T-helper 1 cell (primary cell): Measurements from ENCODE around the gene MYL1.

Experiments
- DNase-seq, 5 donors: peaks; one replicate each; pipeline ENCODE4 v3.0.0-alpha.2; 2012 to 2020
- total RNA-seq, 4 donors: gene quantifications; one replicate each; lab custom pipeline; 2026; lab: John Stamatoyannopoulos, UW

Gene MYL1
- 0 reads per million in 4 donors for total RNA-seq

- DNase-seq, result no peak
These were observed at the start of gene MYL1 for GRCh38 chr2:210315015-210315788. MYL1 (minus strand) TSS chr2:210315174; CDS start chr2:210315042, 132 bp downstream.

DNA sequence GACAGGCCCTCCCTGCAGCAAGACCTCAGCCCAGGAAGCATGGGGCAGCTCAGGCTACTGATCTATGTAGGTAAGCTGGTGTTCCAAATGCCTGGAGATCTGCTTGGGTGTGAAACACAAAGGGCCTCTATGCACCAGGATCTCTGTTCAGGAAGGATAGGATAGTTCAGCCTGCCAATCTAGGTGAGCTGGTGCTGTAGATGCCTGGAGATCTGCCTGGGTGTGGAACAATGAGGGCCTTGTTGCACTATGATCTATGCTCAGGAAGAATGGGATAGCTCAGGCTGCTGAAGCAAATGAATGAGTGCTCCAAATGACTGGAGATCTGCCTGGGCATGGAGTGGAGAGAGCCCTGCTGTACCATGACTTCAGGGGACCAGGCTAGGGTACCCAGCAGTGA, 48.9 kb upstream of the MYL1 start:
- no peak for DNase-seq

DNA sequence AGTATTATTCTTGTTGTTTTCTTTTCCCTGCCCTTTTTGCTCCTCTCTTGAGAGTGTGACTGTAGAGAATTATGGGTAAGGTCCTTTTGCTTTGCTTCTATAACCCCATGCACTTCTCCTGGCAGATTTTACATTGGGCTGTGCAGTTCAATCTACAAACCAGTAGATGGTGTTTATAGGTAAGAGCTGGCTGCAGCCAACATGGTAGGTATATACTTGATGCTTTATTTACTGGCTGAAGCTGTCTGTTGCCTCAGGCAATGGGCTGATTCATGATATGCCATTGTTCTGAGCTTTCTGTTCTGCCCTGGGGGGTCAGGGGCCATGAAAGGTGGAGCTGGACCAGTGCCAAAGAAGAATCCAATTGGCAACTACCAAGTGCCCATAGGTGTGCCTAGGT, 48.3 kb upstream of the MYL1 start:
- no peak for DNase-seq

DNA sequence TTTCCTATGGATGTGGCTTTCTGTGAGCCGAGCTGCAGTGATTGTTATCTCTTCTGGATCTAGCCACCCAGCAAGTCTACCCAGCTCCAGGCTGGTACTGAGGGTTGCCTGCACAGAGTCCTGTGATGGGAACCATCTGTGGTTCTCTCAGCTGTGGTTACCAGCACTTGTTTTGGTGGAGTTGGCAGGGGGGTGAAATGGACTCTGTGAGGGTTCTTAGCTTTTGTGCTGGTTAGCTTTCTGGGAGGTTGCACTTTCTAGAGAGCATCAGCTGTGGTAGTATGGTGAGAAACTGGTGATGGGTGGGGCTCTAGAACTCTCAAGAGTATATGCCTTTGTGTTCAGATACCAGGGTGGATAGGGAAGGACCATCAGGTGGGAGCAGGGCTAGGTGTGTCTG, 45.4 kb upstream of the MYL1 start:
- no peak for DNase-seq

DNA sequence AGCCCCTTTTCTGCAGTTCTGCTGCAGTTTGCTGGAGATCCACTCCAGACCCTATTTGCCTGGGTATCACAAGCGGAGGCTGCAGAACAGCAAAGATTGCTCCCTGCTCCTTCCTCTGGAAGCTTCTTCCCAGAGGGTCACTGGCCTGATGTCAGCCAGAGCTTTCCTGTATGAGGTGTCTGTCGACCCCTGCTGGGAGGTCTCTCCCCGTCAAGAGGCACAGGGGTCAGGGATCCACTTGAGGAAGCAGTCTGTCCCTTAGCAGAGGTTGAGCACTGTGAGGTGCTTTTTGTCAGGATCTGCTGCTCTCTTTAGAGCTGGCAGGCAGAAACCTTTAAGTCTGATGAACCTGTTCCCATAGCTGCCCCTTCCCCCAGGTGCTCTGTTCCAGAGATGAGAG, 42.0 kb upstream of the MYL1 start:
- DNase-seq, result no peak

GRCh38 chr2:210337159-210337558, 22.2 kb upstream of the MYL1 start:
- DNase-seq, result no peak

- no peak for DNase-seq
These were observed 9.9 kb upstream of the MYL1 start for GRCh38 chr2:210324906-210325305.

- DNase-seq, result no peak
These were observed 9.5 kb upstream of the MYL1 start for GRCh38 chr2:210324458-210324857.

DNA sequence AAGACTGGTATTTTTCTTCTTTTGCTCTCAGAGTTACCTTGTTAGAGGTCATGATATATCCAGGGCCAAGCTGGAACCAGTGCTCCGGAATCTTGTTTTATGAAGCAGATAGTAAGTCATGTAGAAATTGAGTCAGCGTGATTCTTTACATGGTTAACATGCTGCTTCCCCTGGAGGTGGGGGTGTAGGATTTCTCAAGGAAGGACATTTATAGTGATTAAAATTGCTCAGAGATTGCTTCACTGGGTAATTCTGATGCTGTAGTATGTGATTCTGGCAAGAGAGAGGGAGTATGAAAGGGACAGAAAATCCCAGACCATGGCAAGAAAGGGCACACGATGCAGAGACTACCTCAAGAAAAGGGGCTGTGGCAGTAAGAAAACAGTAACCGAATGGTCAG, 8.0 kb upstream of the MYL1 start:
- no peak for DNase-seq

DNA sequence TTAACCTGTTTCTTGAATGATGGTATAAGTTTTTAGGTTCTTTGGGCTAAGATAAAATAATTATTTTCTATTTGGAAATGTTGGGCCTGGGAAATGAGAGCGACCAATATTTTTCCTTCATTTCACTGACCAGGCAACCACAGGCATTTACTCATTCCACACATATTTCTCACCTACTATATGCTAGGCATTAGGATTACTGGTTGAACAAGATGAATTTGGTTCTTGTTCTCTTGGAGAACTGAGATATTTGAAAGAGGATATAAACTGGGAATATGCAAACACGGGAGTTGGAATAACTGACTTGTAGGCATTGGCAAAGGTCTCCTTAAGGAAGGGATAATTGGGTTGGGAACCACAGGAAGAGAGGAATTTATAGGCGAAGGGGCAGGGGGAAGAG, 3.9 kb upstream of the MYL1 start:
- DNase-seq, result no peak

DNA sequence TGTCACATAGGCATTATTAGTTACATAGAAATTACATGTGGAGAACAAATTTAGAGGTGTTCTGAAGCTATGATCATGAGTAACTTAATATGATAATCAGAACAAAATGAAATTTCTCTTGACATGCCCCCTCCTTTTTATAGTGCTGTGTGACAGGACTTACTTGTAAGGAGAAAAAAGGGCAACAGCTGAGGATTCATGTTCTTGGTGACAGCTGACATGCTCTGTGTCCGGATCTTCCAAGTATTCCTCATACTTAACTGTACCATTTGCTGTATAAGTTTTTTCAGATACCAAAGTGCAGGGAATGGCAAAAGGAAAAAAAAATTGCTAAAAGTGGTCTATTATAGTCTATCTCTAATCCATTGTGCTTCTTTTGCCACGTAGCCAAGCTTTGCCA, 3.5 kb upstream of the MYL1 start:
- DNase-seq, result no peak

- DNase-seq, result no peak
These were observed 4.4 kb downstream of the MYL1 start for GRCh38 chr2:210310550-210310949.

DNA sequence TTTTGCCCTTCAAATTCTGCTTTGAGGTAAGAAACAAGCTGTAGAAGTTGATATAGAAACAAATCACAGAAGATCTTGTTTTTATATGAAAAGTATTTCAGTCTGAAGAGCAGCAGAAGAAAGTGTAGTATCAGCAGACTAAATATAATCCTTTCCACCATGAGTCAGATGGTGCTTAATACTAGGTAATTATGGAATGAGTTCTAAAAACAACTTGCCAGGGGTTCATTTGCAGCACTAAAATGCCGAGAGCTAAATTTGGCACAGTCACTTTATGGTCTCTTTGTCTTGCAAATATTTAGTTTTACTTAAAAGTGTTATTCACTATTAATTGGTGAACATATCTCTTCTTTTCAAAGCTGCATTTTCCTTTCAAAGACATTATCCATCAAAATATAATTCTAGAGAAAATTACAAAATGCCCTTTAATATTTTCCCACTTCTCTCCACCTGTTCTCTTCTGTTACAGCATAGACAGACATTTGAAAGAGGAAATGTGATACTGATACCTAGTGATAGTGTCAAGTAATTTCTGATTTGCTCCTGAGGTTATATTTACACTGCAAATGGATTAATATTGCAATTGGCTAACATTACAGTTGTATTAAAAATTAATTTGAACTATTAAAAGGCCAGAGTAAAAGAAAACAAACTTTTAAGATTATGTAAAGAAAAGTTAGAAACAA, 5.3 kb downstream of the MYL1 start:
- no peak for DNase-seq

DNA sequence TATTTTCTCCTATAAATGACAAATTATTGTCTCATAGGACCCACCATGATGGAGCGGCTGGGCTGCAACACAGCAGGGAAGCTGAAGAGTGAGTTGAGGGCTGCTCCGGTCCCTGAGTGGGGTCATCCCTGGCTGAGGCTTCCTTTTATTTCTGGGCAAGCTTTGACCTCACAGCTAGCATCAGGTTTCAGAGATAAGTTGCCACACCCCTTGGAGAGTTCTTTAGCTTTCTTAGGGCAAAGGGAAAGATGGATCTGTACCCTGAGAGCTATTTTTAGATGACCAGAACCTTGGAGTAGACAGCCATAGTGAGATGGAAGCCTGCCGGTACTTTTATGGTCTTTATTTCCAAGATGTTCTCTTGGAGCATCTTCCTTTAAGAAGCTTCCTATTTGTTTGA, 11.5 kb downstream of the MYL1 start:
- DNase-seq, result no peak

DNA sequence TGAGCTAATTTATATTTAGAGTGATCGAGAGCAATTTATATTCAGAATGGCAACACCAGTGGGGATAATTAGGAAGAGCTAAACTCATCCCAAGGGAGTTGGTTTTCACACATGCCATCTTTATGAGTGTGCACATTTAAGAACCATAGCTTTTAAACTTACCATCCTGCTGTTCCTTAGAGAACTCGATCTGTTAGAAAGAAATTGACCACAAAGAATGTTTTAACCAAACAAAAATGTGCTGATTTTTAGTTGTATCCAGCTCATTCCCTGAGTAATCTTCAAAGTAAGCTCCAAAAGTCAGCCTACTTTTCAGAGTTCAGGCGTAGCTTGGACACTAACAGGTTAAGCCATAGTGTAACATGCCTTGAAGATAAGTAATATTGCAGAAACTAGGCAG, 12.6 kb downstream of the MYL1 start:
- no peak for DNase-seq

- no peak for DNase-seq
These were observed 15.1 kb downstream of the MYL1 start for GRCh38 chr2:210299866-210300373.

DNA sequence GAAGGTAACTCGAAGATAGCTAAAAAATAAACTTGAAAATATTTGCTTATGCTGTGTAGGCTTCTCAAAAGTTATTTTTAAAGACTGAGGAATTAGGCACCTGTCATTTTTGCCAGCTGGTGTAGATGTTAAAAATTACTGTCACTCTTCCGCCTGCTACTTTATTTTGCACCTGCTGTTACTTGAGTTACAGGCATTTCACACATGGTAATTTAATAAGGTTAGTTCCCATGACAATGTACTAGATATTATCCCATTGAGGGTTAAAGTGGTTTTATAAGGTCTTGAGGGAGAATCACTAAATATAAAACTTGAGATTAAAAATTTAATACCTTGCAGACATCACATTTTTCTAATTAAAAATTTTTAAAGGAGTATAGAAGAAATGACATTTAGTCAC, 26.6 kb downstream of the MYL1 start:
- no peak for DNase-seq

- no peak for DNase-seq
These were observed 27.7 kb downstream of the MYL1 start for GRCh38 chr2:210287301-210287700.

- DNase-seq, result no peak
These were observed 28.8 kb downstream of the MYL1 start for GRCh38 chr2:210286123-210286680.

GRCh38 chr2:210277133-210277532, 37.8 kb downstream of the MYL1 start:
- no peak for DNase-seq

DNA sequence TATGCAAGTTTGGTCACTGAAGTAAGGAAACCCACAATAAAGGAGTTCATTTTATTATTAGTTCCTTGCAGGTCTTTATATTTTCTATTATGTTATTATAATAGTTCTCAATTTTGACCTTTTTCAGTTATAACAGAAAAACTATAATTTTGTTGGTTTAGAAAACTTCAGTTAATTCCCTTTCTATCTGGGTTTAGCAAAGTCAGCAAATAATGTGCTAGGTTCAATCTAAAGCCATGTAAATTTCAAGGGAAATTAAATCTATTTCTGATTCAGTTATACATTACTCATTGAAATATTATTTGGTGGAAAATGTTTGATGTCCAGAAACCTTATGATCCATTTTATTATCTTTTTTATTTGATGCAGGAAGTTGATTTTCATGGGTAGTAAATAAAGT, 43.7 kb downstream of the MYL1 start:
- no peak for DNase-seq

GRCh38 chr2:210269148-210269547, 45.8 kb downstream of the MYL1 start:
- DNase-seq, result no peak

- DNase-seq, result no peak
These were observed 46.7 kb downstream of the MYL1 start for GRCh38 chr2:210268281-210268680.

- no peak for DNase-seq
These were observed 47.3 kb downstream of the MYL1 start for GRCh38 chr2:210267698-210268097.
